Neural progenitor cell (in vitro differentiated cells): ENCODE measurements around the gene SPEF1. TPM values are rescaled to one million over a fixed set of nuclear protein-coding genes. Genes with fewer than 3 reads are reported as not detected.

Experiments used
- DNase-seq: peaks from one replicate; pipeline ENCODE4 v3.0.0-alpha.2; 2016; ENCODE audit warnings: low spot score
- H2AFZ ChIP-seq: fragments of 200-600 bp; sonication (generic); replicated peaks from 2 replicates; pipeline ENCODE4 v1.6.1; 2016; ENCODE audit warnings: antibody characterized with exemption
- H3F3A ChIP-seq: fragments of 200-600 bp; sonication (generic); 2 replicates; pipeline ENCODE4 v1.6.1; 2016; ENCODE audit warnings: antibody characterized with exemption, low read depth
- H3K27ac ChIP-seq: fragments of 200-600 bp; sonication (generic); 2 replicates; pipeline ENCODE4 v1.5.1; 2016; ENCODE audit warnings: mild to moderate bottlenecking
- H3K27me3 ChIP-seq: fragments of 200-600 bp; sonication (generic); 2 replicates; pipeline ENCODE4 v1.6.1; 2016; ENCODE audit warnings: mild to moderate bottlenecking, moderate library complexity
- H3K36me3 ChIP-seq: fragments of 200-600 bp; sonication (generic); 2 replicates; pipeline ENCODE4 v1.5.1; 2016
- H3K4me1 ChIP-seq: fragments of 200-600 bp; sonication (generic); 2 replicates; pipeline ENCODE4 v1.6.1; 2016; ENCODE audit warnings: mixed run types
- H3K4me2 ChIP-seq: fragments of 200-600 bp; sonication (generic); 2 replicates; pipeline ENCODE4 v1.6.1; 2016
- H3K4me3 ChIP-seq: fragments of 200-600 bp; sonication (generic); 2 replicates; pipeline ENCODE4 v1.5.1; 2016
- H3K79me2 ChIP-seq: fragments of 200-600 bp; sonication (generic); 2 replicates; pipeline ENCODE4 v1.6.1; 2016; ENCODE audit warnings: low read depth
- H3K9ac ChIP-seq: fragments of 200-600 bp; sonication (generic); 2 replicates; pipeline ENCODE4 v1.6.1; 2016
- H3K9me3 ChIP-seq: fragments of 200-600 bp; sonication (generic); 2 replicates; pipeline ENCODE4 v1.5.1; 2016; ENCODE audit warnings: low read depth
- H4K20me1 ChIP-seq: fragments of 200-600 bp; sonication (generic); 2 replicates; pipeline ENCODE4 v1.6.1; 2016; ENCODE audit warnings: low read depth
- H3K27ac Mint-ChIP-seq: 3 replicates; pipeline ENCODE4 v1.8.0; 2021; ENCODE audit warnings: mixed read lengths
- H3K27me3 Mint-ChIP-seq: 2 replicates; pipeline ENCODE4 v1.8.0; 2022; ENCODE audit warnings: low read depth, mild to moderate bottlenecking, inconsistent platforms, moderate library complexity, mixed read lengths; ENCODE audit not compliant: insufficient read depth
- H3K36me3 Mint-ChIP-seq: 3 replicates; pipeline ENCODE4 v1.8.0; 2021; ENCODE audit warnings: mixed read lengths
- H3K4me1 Mint-ChIP-seq: 3 replicates; pipeline ENCODE4 v1.8.0; 2021; ENCODE audit warnings: mixed read lengths
- H3K4me3 Mint-ChIP-seq: 3 replicates; pipeline ENCODE4 v1.8.0; 2021; ENCODE audit warnings: mild to moderate bottlenecking, moderate library complexity, mixed read lengths
- H3K9me3 Mint-ChIP-seq: 3 replicates; pipeline ENCODE4 v1.8.0; 2020; ENCODE audit warnings: mixed read lengths
- CTCF ChIP-seq: fragments of 200-600 bp; sonication (generic); IDR thresholded peaks from 2 replicates; pipeline ENCODE4 v1.5.1; 2017; ENCODE audit warnings: antibody characterized with exemption, mild to moderate bottlenecking
- EZH2 ChIP-seq: fragments of 200-600 bp; sonication (generic); IDR thresholded peaks from 2 replicates; pipeline ENCODE4 v1.6.1; 2017; ENCODE audit warnings: antibody characterized with exemption, mild to moderate bottlenecking, moderate library complexity
- EZH2phosphoT487 ChIP-seq: fragments of 200-600 bp; sonication (generic); IDR thresholded peaks from 2 replicates; pipeline ENCODE4 v1.6.1; 2017; ENCODE audit warnings: antibody characterized with exemption
- total RNA-seq: library from RNA; depleted of rRNA; stranded (reverse); fragments of >200 nt; gene quantifications from 2 replicates; pipeline ENCODE4 v1.2.3, GENCODE V29; 2015; ENCODE audit warnings: low replicate concordance

The SPEF1 gene
- total RNA-seq, 1 donor from 2014 or later = 1.2 TPM

DNA sequence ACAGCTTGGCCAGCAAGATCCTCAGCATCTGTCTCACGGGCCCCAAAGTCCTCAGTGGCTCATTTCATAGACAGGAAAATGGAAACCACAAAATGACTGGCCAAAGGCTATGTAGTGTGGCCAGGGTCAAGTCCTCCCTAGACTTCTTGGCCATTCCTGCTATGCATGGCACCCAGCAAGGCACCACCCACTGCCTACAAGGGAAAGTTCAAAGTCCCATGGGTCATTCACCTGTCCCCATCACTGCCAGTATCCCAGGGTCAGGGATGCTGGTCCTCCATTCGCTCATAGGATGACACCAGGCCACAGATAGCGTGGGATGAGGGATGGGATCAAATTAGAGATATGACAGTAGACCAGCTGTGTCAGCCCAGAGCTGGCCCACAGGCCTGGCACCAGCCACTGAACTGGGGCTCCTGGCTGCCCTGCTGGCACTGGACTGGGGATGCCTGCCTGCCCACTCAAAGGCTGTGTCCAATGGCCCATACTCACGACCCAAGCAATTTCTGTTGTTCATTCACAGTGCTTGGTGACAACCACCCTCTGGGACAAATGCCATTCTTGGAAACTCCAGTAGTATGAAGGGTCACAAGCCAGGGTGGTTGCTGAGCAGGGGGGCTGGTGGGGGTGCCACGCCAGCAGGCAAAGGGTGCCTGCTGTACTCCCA is 25.3 kb downstream of the SPEF1 start:
- Mint-ChIP-seq H3K27ac (no peak overlapping the region), H3K9me3 (peaks cover 1% of the 10 kb centered on the region), H3K4me3 (peak overlapping the region; percentile 57), H3K4me1 (peaks cover 14% of the 10 kb centered on the region), H3K36me3 (peaks cover 20% of the 10 kb centered on the region), H3K27me3 (peaks cover 12% of the 10 kb centered on the region)
- Histone ChIP-seq H2AFZ (no peak overlapping the region), H3K9ac (no peak overlapping the region), H3K9me3 (no peaks in the 10 kb centered on the region), H3K4me3 (no peak overlapping the region), H3K4me2 (no peak overlapping the region), H3K27me3 (peaks cover 21% of the 10 kb centered on the region), H3K36me3 (no peaks in the 10 kb centered on the region), H4K20me1 (peaks cover 14% of the 10 kb centered on the region), H3F3A (peaks cover 26% of the 10 kb centered on the region), H3K4me1 (peaks cover 19% of the 10 kb centered on the region), H3K27ac (no peak overlapping the region), H3K79me2 (no peaks in the 10 kb centered on the region)
- no peak for DNase-seq
- TF ChIP-seq EZH2phosphoT487 (no peak), CTCF (no peak), EZH2 (no peak)

GRCh38 chr20:3755269-3755668 is 26.0 kb downstream of the SPEF1 start:
- no peak for TF ChIP-seq CTCF
- H3K4me3 ChIP-seq = no peak overlapping the region
- H3K9ac ChIP-seq = no peak overlapping the region
- H4K20me1 ChIP-seq = peaks cover 21% of the 10 kb centered on the region
- Mint-ChIP-seq H3K27ac (no peak overlapping the region), H3K27me3 (peaks cover 19% of the 10 kb centered on the region), H3K4me1 (peaks cover 17% of the 10 kb centered on the region), H3K4me3 (no peak overlapping the region), H3K9me3 (peaks cover 6% of the 10 kb centered on the region), H3K36me3 (peaks cover 24% of the 10 kb centered on the region)
- no peak overlapping the region for H3K4me2 ChIP-seq
- no peaks in the 10 kb centered on the region for H3K36me3 ChIP-seq
- H3K9me3 ChIP-seq = no peaks in the 10 kb centered on the region
- H3F3A ChIP-seq = peaks cover 26% of the 10 kb centered on the region
- peaks cover 12% of the 10 kb centered on the region for H3K4me1 ChIP-seq
- peaks cover 28% of the 10 kb centered on the region for H3K27me3 ChIP-seq
- H3K27ac ChIP-seq = no peak overlapping the region
- no peaks in the 10 kb centered on the region for H3K79me2 ChIP-seq
- no peak for DNase-seq
- H2AFZ ChIP-seq = no peak overlapping the region

GRCh38 chr20:3754276-3754630 is 27.0 kb downstream of the SPEF1 start:
- H3F3A ChIP-seq = peaks cover 26% of the 10 kb centered on the region

More at GRCh38 chr20:3754276-3754630, 27.0 kb downstream of the SPEF1 start:
- H3K4me2 ChIP-seq = no peak overlapping the region
- H3K4me1 Mint-ChIP-seq = peaks cover 13% of the 10 kb centered on the region
- H4K20me1 ChIP-seq = peaks cover 25% of the 10 kb centered on the region
- TF ChIP-seq EZH2phosphoT487 (no peak), CTCF (no peak)
- H3K9ac ChIP-seq = no peak overlapping the region
- peaks cover 38% of the 10 kb centered on the region for H3K27me3 ChIP-seq
- H3K79me2 ChIP-seq = no peaks in the 10 kb centered on the region
- H2AFZ ChIP-seq = no peak overlapping the region
- H3K4me3 Mint-ChIP-seq = no peak overlapping the region
- no peak for DNase-seq
- H3K9me3 ChIP-seq = no peaks in the 10 kb centered on the region
- no peak overlapping the region for H3K27ac Mint-ChIP-seq
- no peaks in the 10 kb centered on the region for H3K36me3 ChIP-seq
- H3K4me3 ChIP-seq = no peak overlapping the region
- H3K9me3 Mint-ChIP-seq = peaks cover 6% of the 10 kb centered on the region
- peaks cover 20% of the 10 kb centered on the region for H3K36me3 Mint-ChIP-seq
- H3K4me1 ChIP-seq = peaks cover 6% of the 10 kb centered on the region
- H3K27ac ChIP-seq = no peak overlapping the region
- H3K27me3 Mint-ChIP-seq = peaks cover 21% of the 10 kb centered on the region
